Stimulated activated CD8-positive, alpha-beta memory T cell treated with anti-CD3 and anti-CD28 coated beads, Interleukin-7, amount 100 ng/mL, for 4 hours (primary cell): ENCODE data around the gene MCM5.

ENCODE experiments used
- DNase-seq, 2 donors: peaks; one replicate each; pipeline ENCODE4 v3.0.0-alpha.2; 2020; ENCODE audit warnings: low read depth in 2 of 2

The MCM5 gene

GRCh38 chr22:35473971-35474370, 74.0 kb downstream of the MCM5 start:
- no peak for DNase-seq
